HG02623 (cell line): Measurements from ENCODE around the gene COL4A1.

Experiments
- ATAC-seq: cut with Tn5 transposase; IDR thresholded peaks from one replicate; pipeline ENCODE4 v1.9.1; 2021; ENCODE audit warnings: moderate library complexity; ENCODE audit not compliant: unreplicated experiment

The COL4A1 gene

GRCh38 chr13:110310541-110311442 is 3.8 kb upstream of the COL4A1 start:
- no peak for ATAC-seq

- no peak for ATAC-seq
Measured at GRCh38 chr13:110309661-110310524, 2.9 kb upstream of the COL4A1 start.

- ATAC-seq = no peak
Measured at GRCh38 chr13:110308656-110309359, 1.9 kb upstream of the COL4A1 start.

- ATAC-seq = no peak
Measured at GRCh38 chr13:110307767-110308655, 1.1 kb upstream of the COL4A1 start.

- no peak for ATAC-seq
Measured at GRCh38 chr13:110306340-110306959, 507 bp downstream of the COL4A1 start.

GRCh38 chr13:110305949-110306339 is 1.0 kb downstream of the COL4A1 start:
- ATAC-seq = no peak

- ATAC-seq = no peak
Measured at GRCh38 chr13:110305544-110305943, 1.4 kb downstream of the COL4A1 start.

- no peak for ATAC-seq
Measured at GRCh38 chr13:110305001-110305400, 2.0 kb downstream of the COL4A1 start.

- no peak for ATAC-seq
Measured at GRCh38 chr13:110304256-110304655, 2.7 kb downstream of the COL4A1 start.

- no peak for ATAC-seq
Measured at GRCh38 chr13:110303644-110304043, 3.3 kb downstream of the COL4A1 start.

GRCh38 chr13:110302997-110303396 is 4.0 kb downstream of the COL4A1 start:
- no peak for ATAC-seq

GRCh38 chr13:110301606-110302553 is 5.1 kb downstream of the COL4A1 start:
- ATAC-seq = no peak

GRCh38 chr13:110301083-110301482 is 5.9 kb downstream of the COL4A1 start:
- no peak for ATAC-seq

- no peak for ATAC-seq
Measured at GRCh38 chr13:110300090-110300815, 6.7 kb downstream of the COL4A1 start.

GRCh38 chr13:110299283-110299840 is 7.6 kb downstream of the COL4A1 start:
- no peak for ATAC-seq

GRCh38 chr13:110298505-110299282 is 8.3 kb downstream of the COL4A1 start:
- ATAC-seq = no peak
